Uterus (tissue), 4 donors: ENCODE data around the gene KRCC1. TPM values are rescaled to one million over a fixed set of nuclear protein-coding genes. Genes with fewer than 3 reads are reported as not detected.
"Not testable (repeated sequence)": the region's sequence is repeated elsewhere in the genome, so short reads cannot be mapped to it uniquely, and the experiment has no call there.

Experiments used
- DNase-seq, 2 donors: peaks; one replicate each; pipeline ENCODE4 v3.0.0-alpha.2; 2019 to 2020
- H3K27ac ChIP-seq, 2 donors: fragments of 200-600 bp; sonication (generic); 1 replicate in 1 of 2; 2 replicates in 1 of 2; pipeline ENCODE4 v1.5.1; 2016 to 2018
- H3K27me3 ChIP-seq, 2 donors: fragments of 200-600 bp; sonication (generic); one replicate each; pipeline ENCODE4 v1.5.1; 2018 to 2019; ENCODE audit warnings: control low read depth in 1 of 2
- H3K36me3 ChIP-seq, 2 donors: fragments of 200-600 bp; sonication (generic); one replicate each; pipeline ENCODE4 v1.5.1; 2019; ENCODE audit warnings: control low read depth in 1 of 2
- H3K4me1 ChIP-seq, 2 donors: fragments of 200-600 bp; sonication (generic); one replicate each; pipeline ENCODE4 v1.5.1; 2018 to 2019; ENCODE audit warnings: control low read depth in 1 of 2
- H3K4me3 ChIP-seq, 2 donors: fragments of 200-600 bp; sonication (generic); 1 replicate in 1 of 2; 2 replicates in 1 of 2; pipeline ENCODE4 v1.5.1; 2018 to 2019; ENCODE audit warnings: mild to moderate bottlenecking in 1 of 2
- H3K9me3 ChIP-seq, 2 donors: fragments of 200-600 bp; sonication (generic); one replicate each; pipeline ENCODE4 v1.5.1; 2019; ENCODE audit warnings: control low read depth in 1 of 2
- CTCF ChIP-seq, 4 experiments: fragments of 200-600 bp in 2 of 4; fragments of 450-650 bp in 2 of 4; sonication (generic) in 2 of 4; IDR thresholded peaks; one replicate each; pipeline ENCODE4 v1.5.1; 2016 to 2019; ENCODE audit warnings: antibody characterized with exemption in 4 of 4, mild to moderate bottlenecking in 2 of 4, moderate library complexity in 1 of 4
- POLR2A ChIP-seq, 2 donors: fragments of 450-650 bp; IDR thresholded peaks; one replicate each; pipeline ENCODE4 v1.6.1; 2016; ENCODE audit warnings: antibody characterized with exemption in 2 of 2, mild to moderate bottlenecking in 1 of 2, moderate library complexity in 1 of 2
- intact Hi-C: fragments of 100-400 bp; cut with DNase I; formaldehyde crosslinking; loops from one replicate; pipeline ENCODE4 v1.15.1; 2023; ENCODE audit warnings: low total_unique reads
- microRNA-seq: library from miRNA; unstranded; fragments of <30 nt; microRNA quantifications from one replicate; pipeline ENCODE4, GENCODE V29; 2016; ENCODE audit warnings: borderline microRNAs expressed, borderline replicate concordance
- small RNA-seq: library from RNA; depleted of rRNA; stranded (forward); fragments of <200 nt; gene quantifications from one replicate; pipeline ENCODE3, GENCODE V24; 2016
- total RNA-seq, 4 donors: library from RNA; depleted of rRNA in 3 of 4; stranded (reverse); fragments of >200 nt in 3 of 4; gene quantifications; one replicate each; pipeline versions ENCODE4 v1.1.0 to v1.2.4, GENCODE V29; 2014 to 2023
- donor health status: DM: yes; HTN: yes; CAD: no.

Gene KRCC1
- total RNA-seq, 4 donors from 2014 or later: 19.7 to 62.1 (median 30.1) TPM

GRCh38 chr2:87995756-87996155 lies 59.8 kb downstream of the KRCC1 start:
- no peaks in the 10 kb centered on the region for H3K4me1 ChIP-seq
- no peak for DNase-seq
- TF ChIP-seq CTCF (IDR thresholded peaks at IDR 0.05): no peak
- TF ChIP-seq POLR2A (IDR thresholded peaks at IDR 0.05): no peak
- H3K4me3 ChIP-seq: no peak overlapping the region
- H3K36me3 ChIP-seq: no peaks in the 10 kb centered on the region
- no peak overlapping the region for H3K27ac ChIP-seq
- H3K27me3 ChIP-seq: no peaks in the 10 kb centered on the region
- intact Hi-C loops: no loop called here
- no peaks in the 10 kb centered on the region for H3K9me3 ChIP-seq

- intact Hi-C loops, H3K4me3 ChIP-seq, DNase-seq, H3K27me3 ChIP-seq, H3K36me3 ChIP-seq, H3K9me3 ChIP-seq, H3K27ac ChIP-seq, H3K4me1 ChIP-seq: not testable (repeated sequence)
These were observed 61.2 kb downstream of the KRCC1 start for GRCh38 chr2:87994304-87994850.

GRCh38 chr2:87992569-87992968 lies 63.0 kb downstream of the KRCC1 start:
- H3K27ac ChIP-seq, H3K36me3 ChIP-seq, H3K4me1 ChIP-seq, DNase-seq, H3K27me3 ChIP-seq, H3K9me3 ChIP-seq, intact Hi-C loops, H3K4me3 ChIP-seq: not testable (repeated sequence)

GRCh38 chr2:87987473-87987872 lies 68.1 kb downstream of the KRCC1 start:
- H3K27me3 ChIP-seq, H3K9me3 ChIP-seq, DNase-seq, H3K4me3 ChIP-seq, H3K27ac ChIP-seq, H3K4me1 ChIP-seq, H3K36me3 ChIP-seq, intact Hi-C loops: not testable (repeated sequence)

DNA sequence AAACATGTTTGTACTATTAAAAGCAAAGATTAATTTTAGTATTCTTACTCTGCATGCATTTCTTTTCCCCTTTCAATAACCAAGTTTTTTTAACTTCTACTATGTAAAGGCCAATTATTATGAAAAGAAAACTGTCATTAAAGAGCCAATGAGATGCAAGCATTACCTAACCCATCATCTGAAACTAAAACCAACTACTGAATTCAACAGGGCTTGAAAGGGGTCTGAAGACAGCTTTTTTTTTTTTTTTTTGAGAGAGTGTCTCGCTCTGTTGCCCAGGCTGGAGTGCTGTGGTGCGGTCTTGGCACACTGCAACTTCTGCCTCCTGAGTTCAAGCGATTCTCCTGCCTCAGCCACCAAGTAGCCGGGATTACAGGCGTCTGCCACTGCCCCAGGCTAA lies 69.7 kb downstream of the KRCC1 start:
- H3K27me3 ChIP-seq, intact Hi-C loops, DNase-seq, H3K36me3 ChIP-seq, H3K4me1 ChIP-seq, H3K4me3 ChIP-seq, H3K9me3 ChIP-seq, H3K27ac ChIP-seq: not testable (repeated sequence)

- H3K9me3 ChIP-seq, intact Hi-C loops, H3K4me1 ChIP-seq, H3K4me3 ChIP-seq, H3K27ac ChIP-seq, DNase-seq, H3K27me3 ChIP-seq, H3K36me3 ChIP-seq: not testable (repeated sequence)
These were observed 74.4 kb downstream of the KRCC1 start for GRCh38 chr2:87981182-87981581.

Small RNA genes within 50 kb of the gene (microRNA-seq; reads per million reads assigned to microRNA genes)
- not detected for gene MIR4780

Small RNA genes within 50 kb of the gene (small RNA-seq; reads per million reads assigned to genes)
- gene MIR4780 (not detected), gene RNU2-63P (not detected)

Other genes starting within 250 kb of the KRCC1 start
- 1 to 10 TPM in 2 of 4 donors, under 1 TPM in 2; 0.51 to 9.2 (median 1.5) TPM for gene RGPD2, start 230.0 kb downstream of the KRCC1 start, total RNA-seq
- gene RNU2-63P, start 39.2 kb downstream of the KRCC1 start, total RNA-seq: not detected
- under 1 TPM in 1 of 4 donors, not detected in 3; 0.07 TPM for gene SMYD1, start 12.0 kb upstream of the KRCC1 start, total RNA-seq
- 1 to 10 TPM in 1 of 4 donors, under 1 TPM in 1, not detected in 2; 0.88 to 1.8 TPM for gene FABP1, start 72.3 kb upstream of the KRCC1 start, total RNA-seq
- 10 to 100 TPM in 3 of 4 donors, 1 to 10 TPM in 1; 5.0 to 32.1 (median 15.8) TPM for gene THNSL2, start 114.6 kb upstream of the KRCC1 start, total RNA-seq